GM19193 (cell line): ENCODE measurements around the gene LIPK.

Experiments used
- POLR2A ChIP-seq: IDR thresholded peaks from 4 replicates; pipeline ENCODE4 v1.6.1; 2011; ENCODE audit not compliant: insufficient read depth, insufficient read length; ENCODE audit errors: extremely low read depth

LIPK gene

GRCh38 chr10:88755753-88756152, 49.7 kb downstream of the LIPK start:
- no peak for TF ChIP-seq POLR2A

GRCh38 chr10:88756660-88757059, 50.6 kb downstream of the LIPK start:
- no peak for TF ChIP-seq POLR2A

GRCh38 chr10:88759366-88760101, 53.5 kb downstream of the LIPK start, which contains the start of gene LIPN:
Gene LIPN (plus strand): TSS chr10:88760020. CDS start chr10:88761406, 1,386 bp downstream.
- no peak for TF ChIP-seq POLR2A

GRCh38 chr10:88762906-88763305, 56.9 kb downstream of the LIPK start:
- no peak for TF ChIP-seq POLR2A

GRCh38 chr10:88763441-88763840, 57.4 kb downstream of the LIPK start:
- no peak for TF ChIP-seq POLR2A

- no peak for TF ChIP-seq POLR2A
Measured at GRCh38 chr10:88764110-88764509, 58.1 kb downstream of the LIPK start.

- TF ChIP-seq POLR2A: no peak
Measured at GRCh38 chr10:88765816-88766215, 59.8 kb downstream of the LIPK start.

- no peak for TF ChIP-seq POLR2A
Measured at GRCh38 chr10:88769384-88769783, 63.3 kb downstream of the LIPK start.

GRCh38 chr10:88781206-88781605, 75.2 kb downstream of the LIPK start:
- no peak for TF ChIP-seq POLR2A

- no peak for TF ChIP-seq POLR2A
Measured at GRCh38 chr10:88782222-88782621, 76.2 kb downstream of the LIPK start.

GRCh38 chr10:88783724-88784123, 77.7 kb downstream of the LIPK start:
- TF ChIP-seq POLR2A: no peak

GRCh38 chr10:88786032-88786770, 80.2 kb downstream of the LIPK start:
- no peak for TF ChIP-seq POLR2A

- TF ChIP-seq POLR2A: no peak
Measured at GRCh38 chr10:88787463-88787862, 81.4 kb downstream of the LIPK start.

GRCh38 chr10:88788924-88789323, 82.9 kb downstream of the LIPK start:
- no peak for TF ChIP-seq POLR2A

GRCh38 chr10:88791924-88792323, 85.9 kb downstream of the LIPK start:
- no peak for TF ChIP-seq POLR2A

GRCh38 chr10:88792661-88793060, 86.6 kb downstream of the LIPK start:
- no peak for TF ChIP-seq POLR2A
